Stimulated activated CD4-positive, alpha-beta T cell treated with anti-CD3 and anti-CD28 coated beads, Interleukin-15, amount 100 ng/mL, for 24 hours (primary cell): ENCODE results near the gene RTBDN.
A peak's percentile ranks its signal among the peaks of the same experiment; 100 is the strongest.

ENCODE experiments used
- DNase-seq: peaks from one replicate; pipeline ENCODE4 v3.0.0-alpha.2; 2020

Gene RTBDN

GRCh38 chr19:12834566-12834943, at the start of gene RTBDN:
RTBDN (minus strand) TSS chr19:12834579; CDS start chr19:12829979, 4,600 bp downstream.
- peak; percentile 24 for DNase-seq

- DNase-seq, result no peak
Measured at GRCh38 chr19:12882589-12882988, 48.2 kb upstream of the RTBDN start.

- DNase-seq, result peak; percentile 97
Measured at GRCh38 chr19:12881172-12881808, 46.9 kb upstream of the RTBDN start, which contains the start of gene DNASE2. DNASE2 (minus strand) TSS chr19:12881449; CDS start chr19:12881375, 74 bp downstream.

- DNase-seq, result peak; percentile 33
Measured at GRCh38 chr19:12880551-12881171, 46.3 kb upstream of the RTBDN start.

- no peak for DNase-seq
Measured at GRCh38 chr19:12875086-12875485, 40.7 kb upstream of the RTBDN start.

- no peak for DNase-seq
Measured at GRCh38 chr19:12873891-12874745, 39.7 kb upstream of the RTBDN start.

- peak; percentile 65 for DNase-seq
Measured at GRCh38 chr19:12872941-12873890, 38.8 kb upstream of the RTBDN start.

GRCh38 chr19:12872255-12872654, 37.9 kb upstream of the RTBDN start:
- no peak for DNase-seq

GRCh38 chr19:12871681-12872080, 37.3 kb upstream of the RTBDN start:
- DNase-seq, result no peak

GRCh38 chr19:12868540-12869112, 34.2 kb upstream of the RTBDN start:
- DNase-seq, result peak; percentile 38

GRCh38 chr19:12867120-12868099, 33.0 kb upstream of the RTBDN start:
- DNase-seq, result peak; percentile 80

- DNase-seq, result no peak
Measured at GRCh38 chr19:12866416-12867119, 32.2 kb upstream of the RTBDN start.

GRCh38 chr19:12865746-12866415, 31.5 kb upstream of the RTBDN start:
- no peak for DNase-seq

GRCh38 chr19:12864721-12865715, 30.6 kb upstream of the RTBDN start:
- DNase-seq, result no peak

- no peak for DNase-seq
Measured at GRCh38 chr19:12864143-12864542, 29.8 kb upstream of the RTBDN start.

GRCh38 chr19:12859546-12859945, 25.2 kb upstream of the RTBDN start:
- DNase-seq, result no peak

GRCh38 chr19:12858041-12858928, 23.9 kb upstream of the RTBDN start:
- no peak for DNase-seq
